GM19438 (cell line): ENCODE measurements around the gene PIAS2.
"Not testable (repeated sequence)": the region's sequence is repeated elsewhere in the genome, so short reads cannot be mapped to it uniquely, and the experiment has no call there.

Experiments used
- ATAC-seq: cut with Tn5 transposase; IDR thresholded peaks from one replicate; pipeline ENCODE4 v1.9.1; 2021; ENCODE audit warnings: low read depth; ENCODE audit not compliant: unreplicated experiment

The PIAS2 gene

DNA sequence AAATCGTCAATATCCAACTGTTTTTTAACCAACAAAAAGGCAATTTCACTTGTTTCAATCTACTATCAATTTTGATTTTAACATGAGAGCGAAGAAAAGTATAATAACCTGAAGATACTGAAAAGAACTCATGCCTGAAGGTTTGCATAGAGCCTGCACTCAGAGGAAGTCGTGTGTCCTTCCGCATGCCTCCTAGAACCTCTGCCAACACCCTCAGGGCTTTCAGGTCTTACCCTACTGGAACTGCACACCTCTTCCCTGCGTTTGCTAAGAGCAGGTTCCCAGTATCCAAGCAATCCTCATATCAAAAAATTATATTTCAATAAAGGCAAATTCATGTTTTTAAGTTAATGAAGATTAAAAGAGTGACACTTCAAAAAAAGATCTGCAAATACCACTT lies 74.7 kb downstream of the PIAS2 start:
- no peak for ATAC-seq

DNA sequence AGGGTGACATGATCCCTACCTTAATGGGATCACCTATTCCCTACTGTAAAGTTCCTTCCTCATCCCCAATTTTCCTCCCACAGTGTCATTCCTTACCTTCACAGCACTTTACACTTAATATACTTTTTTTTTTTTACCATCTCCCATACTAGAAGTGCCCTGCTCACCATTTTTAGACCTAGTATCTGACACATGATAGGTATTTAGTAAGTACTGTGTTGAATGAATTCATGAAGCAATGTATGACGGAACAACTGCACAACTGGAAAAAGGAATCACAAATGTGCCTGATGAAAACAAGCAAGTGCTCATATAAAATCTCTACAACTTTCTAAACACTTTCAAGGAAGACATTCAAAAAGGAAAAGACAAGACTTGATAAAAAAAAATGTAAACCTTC lies 83.4 kb downstream of the PIAS2 start:
- no peak for ATAC-seq

DNA sequence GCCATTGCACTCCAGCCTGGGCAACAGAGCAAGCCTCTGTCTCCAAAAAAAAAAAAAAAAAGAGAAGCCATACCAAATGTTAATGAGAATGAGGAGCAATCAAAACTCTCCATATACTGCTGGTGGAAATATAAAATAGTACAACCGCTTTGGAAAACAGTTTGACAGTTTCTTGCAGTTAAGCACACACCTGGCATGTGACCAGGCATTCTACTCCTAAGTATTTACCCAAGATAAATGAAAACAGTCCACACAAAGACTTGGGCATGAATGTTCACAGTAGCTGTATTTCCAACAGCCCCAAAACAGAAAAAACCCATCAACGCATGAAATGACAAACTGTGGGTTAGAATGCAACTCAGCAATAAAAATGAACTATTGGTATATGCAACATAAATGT lies 84.5 kb downstream of the PIAS2 start:
- no peak for ATAC-seq

DNA sequence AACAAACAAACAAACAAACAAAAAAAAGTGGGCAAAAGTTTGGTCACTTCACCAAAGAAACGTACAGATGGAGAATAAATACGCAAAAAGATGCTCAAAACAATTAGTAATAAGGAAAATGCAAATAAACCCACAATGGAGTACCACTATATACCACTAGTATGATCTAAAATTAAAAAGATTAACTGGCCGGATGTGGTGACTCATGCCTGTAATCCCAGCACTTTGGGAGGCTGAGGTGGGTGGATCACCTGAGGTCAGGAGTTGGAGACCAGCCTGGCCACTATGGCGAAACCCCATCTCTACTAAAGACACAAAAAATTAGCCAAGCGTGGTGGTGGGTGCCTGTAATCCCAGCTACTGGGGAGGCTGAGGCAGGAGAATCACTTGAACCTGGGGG lies 84.9 kb downstream of the PIAS2 start:
- ATAC-seq, result not testable (repeated sequence)

DNA sequence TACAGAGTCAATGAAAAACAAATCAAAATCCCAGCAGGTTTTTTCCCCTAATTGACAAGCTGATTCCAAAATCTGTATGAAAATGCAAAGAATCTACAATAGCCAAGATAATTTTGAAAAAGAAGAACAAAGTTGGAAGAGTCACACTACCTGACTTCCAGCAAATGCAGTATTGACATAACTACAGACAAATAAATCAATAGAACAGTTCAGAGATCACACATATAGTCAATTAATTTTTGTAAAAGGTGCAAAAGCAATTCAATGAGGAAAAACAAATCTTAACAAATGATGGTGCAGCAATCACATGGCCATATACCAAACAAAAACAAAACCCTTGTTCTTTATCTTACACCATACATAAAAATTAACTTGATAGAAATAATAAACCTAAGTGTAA lies 85.9 kb downstream of the PIAS2 start:
- ATAC-seq, result no peak

DNA sequence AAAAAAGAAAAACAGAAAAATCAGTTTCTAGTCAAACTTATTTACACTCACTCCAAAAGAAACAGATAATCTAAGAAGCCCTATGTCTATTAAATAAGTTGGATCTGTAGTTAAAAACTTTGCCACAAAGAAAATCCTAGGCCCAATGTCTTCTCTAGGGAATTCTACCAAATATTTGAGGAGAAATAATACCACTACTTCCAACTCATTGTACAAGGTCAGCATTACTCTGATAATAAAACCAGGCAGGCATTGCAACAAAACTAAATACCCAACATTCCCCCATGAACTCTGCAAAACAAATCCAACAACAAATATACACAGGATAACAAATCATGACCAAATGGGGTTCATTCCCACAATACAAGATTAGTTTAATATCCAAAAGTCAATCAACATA lies 86.7 kb downstream of the PIAS2 start:
- ATAC-seq, result no peak

DNA sequence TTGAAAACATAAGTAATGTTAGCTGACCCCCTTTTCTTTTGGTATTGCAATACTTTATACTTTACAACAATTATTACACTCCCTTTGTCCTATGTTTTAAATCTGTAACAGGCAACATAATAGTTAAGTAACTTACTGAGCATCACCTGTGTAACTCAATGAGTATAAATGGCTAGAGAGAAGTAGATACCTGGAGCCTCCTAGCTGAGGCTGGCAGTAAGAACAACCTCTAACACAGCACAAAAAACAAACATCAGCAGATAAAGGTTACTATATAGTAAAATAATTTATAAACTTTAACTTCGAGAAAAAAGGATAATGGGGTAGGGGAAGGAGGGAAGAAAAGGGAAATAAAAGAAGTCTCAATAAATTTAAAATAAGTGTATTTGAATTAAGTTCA lies 87.4 kb downstream of the PIAS2 start:
- no peak for ATAC-seq

DNA sequence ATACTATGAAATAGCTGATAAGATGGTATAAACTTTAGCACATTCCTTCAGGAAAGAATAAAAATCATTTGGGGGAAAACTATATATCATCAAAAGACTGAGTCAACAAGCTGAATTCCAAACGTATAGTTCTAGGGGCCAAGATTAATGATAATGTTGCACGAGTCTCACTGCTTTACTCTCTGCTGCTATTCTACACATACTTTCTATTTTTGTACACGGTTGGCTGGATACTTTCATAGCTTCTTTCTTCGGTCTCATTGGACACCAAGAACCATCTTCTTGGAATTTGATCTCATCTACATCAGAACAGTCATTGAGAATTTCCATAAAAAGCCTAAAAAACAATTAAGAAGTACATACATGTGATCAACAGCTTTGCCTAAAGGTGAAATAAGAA lies 87.8 kb downstream of the PIAS2 start:
- ATAC-seq, result no peak

DNA sequence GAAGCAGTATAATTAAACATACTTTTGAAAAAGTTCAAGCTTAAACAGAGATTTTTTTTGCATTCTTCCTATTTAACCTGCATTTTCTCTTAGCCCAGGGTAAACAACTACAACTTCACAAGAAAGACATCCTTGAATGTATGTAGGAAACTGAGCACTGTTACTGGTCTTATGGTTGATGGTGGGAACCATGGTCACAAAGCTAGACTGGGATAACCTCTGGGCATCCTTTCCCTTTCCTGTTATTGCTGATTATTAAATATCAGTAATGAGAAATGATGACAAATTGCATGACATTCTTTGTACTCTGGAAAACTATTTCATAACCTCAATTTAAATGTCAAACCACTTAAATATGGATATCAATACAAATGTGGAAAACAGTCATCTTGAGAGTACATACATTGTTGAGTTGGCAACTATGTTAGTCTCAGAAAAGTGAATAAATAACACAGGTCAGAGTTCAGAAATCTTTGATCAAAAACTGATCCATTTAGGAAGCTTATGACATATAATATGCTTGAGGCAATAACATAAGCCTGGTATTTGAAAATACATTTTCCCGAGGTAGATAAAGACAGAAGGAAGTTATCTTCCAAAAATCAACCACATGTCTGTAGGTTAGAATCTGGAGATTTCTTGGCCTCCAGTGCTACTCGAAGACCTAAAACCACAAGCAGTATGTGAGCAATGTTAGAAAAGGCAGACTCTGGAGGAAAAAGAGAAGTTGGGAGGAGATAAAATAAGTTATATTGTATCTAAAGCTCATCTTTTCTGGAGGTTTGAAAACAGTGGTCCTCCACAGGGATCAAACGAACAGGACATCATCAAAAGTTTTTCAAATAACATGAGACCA lies 95.2 kb downstream of the PIAS2 start:
- no peak for ATAC-seq

DNA sequence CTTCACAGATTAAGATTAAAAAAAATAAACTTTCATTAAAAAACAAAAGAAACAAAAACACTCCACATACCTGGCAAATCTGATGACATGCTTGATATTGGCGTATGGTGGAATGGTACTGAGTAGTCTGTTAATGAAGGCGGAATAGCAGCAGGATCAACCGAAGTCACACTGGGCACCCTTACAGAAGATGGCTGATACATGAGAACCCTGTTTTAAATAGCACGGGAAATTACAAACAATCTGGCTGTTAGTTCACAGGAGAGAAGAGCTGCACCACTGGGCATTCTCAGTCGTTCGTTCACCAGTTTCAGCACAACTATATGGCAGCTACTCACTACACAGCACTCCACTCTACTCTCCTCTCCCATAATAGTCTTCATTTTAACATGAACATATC lies 96.4 kb downstream of the PIAS2 start:
- no peak for ATAC-seq

DNA sequence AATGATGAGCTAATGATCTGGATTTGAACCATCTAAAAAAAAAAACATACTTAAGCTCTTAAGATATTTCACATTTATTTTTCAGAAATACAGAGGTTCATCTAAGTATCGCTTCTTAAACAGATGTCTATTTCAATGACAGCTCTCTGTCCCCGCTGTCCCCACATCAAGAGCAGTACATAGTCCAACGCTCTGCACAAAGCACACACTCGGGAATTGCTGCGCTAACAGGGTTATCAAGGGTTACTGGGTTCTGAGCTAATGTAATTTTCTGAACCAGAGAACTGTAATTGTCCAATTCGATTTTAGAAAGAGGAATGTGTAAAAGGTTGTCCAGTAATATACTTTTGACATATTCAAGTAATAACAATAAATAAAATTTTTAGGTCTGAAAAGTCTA lies 101.6 kb downstream of the PIAS2 start:
- ATAC-seq, result no peak

DNA sequence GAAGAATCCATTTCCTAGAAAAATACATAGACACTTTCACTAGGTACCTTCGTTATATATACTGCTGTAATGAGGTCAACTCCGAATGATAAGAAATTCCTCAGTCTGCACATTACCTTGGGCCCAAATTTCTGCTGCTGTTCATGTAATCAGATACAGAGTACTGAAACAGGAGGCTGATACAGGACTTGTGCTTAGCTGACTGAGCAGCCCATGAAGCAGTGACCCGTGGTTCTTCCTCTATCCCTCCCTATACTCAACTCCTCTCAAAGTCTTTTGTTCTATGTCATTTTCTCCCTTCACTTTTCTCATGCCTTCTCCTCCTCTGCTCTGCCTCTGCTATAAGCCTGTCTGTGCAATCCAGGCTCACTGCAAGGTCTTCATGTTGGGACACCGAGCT lies 102.9 kb downstream of the PIAS2 start:
- no peak for ATAC-seq

DNA sequence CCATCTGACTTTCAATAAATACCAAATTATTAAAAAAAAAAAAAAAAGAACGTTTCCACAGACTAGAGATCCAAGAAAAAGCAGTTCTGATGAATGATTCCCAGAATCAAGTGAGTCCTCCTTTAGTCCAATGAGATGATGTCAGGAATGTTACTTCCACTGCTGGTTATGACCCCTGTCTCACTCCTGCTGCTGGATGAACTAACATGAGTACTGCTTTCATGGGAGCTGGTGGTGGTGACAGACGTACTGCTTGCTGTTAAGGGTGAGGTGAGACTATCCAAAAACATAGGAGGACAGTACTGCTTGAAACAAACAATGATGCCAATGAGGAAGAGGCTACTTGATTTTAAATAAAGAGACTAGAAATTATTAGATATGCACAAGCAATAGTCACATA lies 105.0 kb downstream of the PIAS2 start:
- no peak for ATAC-seq

DNA sequence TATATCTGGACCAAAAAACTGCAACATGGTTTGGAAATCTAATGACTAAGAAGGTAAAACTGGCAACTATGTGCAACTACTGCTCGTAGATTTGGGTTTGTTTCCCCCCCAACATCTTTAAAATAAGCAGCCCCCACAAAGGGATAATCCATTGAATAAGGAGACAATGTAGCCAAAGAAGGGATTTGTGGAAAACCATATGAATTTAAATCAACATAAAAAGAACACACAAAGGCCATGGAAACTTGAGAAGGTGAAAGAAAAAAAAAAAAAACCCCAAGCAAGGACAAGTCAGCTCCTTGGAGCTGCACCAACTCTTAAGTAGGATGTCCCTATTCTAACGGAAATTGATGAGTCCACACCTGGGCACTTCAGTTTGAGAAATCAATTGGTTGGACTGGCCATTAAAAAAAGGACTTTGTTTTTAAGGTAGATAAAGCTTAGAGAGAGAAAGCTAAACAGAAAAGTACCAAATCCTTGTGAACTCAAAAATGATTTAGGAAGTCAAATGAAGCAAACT lies 106.8 kb downstream of the PIAS2 start:
- ATAC-seq, result no peak

DNA sequence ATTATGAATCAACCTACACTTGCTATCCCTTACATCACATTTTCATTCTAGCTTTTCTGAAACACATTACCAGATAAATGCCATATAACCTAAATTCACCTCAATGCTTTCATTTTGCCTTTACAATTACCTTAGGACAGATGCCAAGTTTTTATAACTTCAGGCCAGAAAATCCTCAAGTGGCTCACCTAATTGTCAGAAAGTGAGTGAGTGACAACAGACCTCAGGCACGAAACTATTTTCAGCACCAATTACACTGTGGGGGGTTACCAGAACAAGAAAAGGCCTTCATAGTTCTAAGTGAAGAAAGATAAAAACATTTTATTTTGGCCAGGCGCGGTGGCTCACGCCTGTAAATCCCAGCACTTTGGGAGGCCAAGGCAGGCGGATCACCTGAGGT lies 108.2 kb downstream of the PIAS2 start:
- ATAC-seq, result no peak

DNA sequence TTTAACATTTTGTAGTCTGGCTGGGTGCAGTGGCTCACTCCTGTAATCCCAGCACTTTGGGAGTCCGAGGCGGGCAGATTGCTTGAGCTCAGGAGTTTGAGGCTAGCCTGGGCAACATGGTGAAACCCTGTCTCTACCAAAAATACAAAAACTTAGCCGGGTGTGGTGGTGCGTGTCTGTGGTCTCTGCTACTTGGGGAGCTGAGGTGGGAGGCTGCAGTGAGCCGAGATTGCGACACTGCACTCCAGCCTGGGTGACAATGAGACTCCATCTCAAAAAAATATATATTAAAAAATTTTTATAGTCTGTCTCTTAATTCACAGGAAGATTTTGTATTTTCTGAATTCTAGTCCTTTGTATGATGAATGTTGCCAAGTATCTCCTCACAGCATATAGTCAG lies 121.4 kb downstream of the PIAS2 start:
- ATAC-seq, result not testable (repeated sequence)

DNA sequence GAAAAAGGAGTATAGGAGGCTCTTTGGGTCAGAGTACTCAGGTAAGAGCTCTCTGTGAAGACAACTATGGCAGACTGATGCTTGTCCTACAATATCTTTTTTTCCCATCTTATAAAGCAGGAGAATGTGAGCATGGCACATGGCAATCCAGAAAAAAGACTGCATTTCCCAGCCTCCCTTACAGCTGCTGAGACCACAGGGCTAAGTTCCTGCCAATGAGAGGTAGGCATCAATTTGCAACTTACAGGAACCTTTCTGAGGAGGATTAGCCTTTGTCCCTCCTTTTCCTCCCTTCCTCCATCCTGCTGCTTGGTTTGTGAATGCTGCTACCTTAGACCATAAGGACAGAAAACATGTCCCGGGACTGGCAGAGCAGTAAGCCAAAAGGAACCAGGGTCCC lies 122.7 kb downstream of the PIAS2 start:
- ATAC-seq, result no peak

DNA sequence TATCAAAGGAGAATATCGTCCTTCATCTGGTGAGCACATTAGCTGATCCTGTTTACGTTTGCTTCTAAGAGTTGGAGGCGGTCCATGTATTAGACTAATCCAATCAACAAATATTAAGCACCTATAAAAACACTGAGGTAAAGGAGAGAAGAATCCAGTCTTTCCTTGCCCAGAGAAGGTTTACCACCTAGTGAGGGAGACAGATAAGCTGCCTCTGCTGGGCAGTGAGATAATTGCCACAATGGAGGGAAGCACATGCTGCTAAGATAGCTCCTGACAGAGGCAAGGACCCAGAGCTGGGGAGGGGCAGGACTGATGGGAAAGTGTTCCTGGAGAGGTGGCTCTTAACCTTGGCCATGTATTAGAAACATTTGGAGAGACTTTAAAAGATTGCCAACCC lies 123.7 kb downstream of the PIAS2 start:
- no peak for ATAC-seq

DNA sequence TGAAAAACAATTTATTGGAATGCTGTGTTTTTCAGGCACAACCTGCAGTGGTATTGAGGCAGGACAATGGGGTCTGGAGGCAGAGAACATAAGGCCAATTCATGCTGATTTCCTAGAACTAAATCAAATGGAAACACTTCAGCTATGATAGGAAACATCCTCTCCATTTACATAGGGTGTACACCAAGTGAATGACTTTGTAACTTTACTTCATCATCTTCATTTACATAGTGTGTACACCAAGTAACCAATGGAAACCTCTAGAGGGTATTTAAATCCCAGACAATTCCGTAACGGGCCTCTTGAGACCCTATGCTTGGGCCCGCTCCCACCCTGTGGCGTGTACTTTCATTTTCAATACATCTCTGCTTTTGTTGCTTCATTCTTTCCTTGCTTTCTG lies 128.2 kb downstream of the PIAS2 start:
- no peak for ATAC-seq

DNA sequence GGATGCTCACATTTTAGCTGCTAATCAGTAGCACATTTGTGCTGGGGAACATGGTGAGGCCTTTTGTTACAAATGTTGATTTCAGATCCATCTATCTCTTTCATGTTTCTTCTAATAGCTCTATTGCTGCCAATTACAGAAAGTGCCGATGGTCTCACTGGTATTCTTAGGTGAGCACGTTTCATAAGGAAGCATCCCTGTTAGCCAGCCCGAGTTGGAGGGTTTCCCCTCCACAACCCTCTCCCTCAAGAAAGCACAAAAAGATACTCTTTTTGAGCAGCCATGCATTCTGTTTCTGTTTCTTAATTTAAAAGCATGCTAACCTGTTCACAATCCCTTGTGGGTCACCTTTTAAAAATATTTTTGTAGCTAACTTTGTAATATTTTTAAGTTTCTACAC lies 129.6 kb downstream of the PIAS2 start:
- ATAC-seq, result no peak

DNA sequence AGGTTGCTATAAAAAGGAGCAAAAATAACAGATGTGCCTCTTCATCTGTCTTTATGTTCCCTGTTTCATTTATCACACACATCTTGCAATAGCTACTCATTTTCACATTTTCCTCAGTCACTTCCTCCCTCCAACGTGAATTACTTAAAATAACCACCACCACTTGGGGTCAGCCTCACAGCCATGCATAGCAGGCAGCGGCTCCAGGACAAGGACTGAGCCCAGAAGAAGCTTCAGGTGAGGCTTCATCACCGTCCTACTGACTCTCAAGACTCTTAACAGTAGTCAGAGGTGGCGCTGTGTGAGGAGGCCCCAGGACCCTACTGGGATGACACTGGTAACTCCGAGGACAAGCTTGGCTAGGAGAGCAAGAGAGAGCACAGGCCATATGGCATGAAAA lies 144.9 kb downstream of the PIAS2 start:
- ATAC-seq, result no peak

DNA sequence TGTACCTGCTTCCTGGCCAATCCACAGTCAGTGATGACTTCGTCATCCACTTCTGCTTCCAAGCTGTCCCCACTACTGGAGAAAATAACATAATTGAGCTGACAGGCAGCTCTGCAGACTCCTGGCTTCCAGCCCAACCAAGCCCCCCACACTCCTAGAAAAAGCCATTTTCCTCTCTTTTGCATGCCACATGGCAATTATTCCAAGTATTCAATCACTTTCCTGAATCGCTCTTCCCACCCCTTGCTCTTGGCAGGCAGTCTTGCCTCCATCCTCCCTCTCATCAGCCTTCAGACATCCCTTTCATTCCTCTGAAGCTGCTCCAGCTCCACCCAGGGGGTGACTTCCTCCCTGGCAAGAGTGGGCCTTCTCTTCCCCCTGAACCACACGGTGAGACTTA lies 146.2 kb downstream of the PIAS2 start:
- no peak for ATAC-seq

DNA sequence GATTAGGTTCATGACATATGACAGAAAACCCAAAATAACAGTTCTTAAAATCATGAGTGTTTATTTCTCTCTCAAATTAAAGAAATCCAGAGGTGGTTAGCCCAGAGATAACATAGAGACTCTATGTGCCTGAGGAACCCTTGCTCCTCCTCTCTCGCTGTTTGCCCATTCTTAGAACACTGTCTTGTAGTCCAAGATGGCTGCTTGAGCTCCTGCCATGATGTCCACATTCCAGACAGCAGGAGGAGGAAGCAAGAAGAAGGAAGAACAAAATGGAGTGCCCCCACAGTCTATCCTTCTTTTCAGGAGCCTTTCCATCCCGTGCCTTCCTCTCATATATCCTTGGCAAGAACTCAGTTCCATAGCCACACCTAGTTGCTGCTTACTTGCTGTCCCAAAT lies 146.6 kb downstream of the PIAS2 start:
- no peak for ATAC-seq
